Measurements from ENCODE around the gene BHLHE40. TPM values are rescaled to one million over a fixed set of nuclear protein-coding genes. Genes with fewer than 3 reads are reported as not detected.
"Not testable (repeated sequence)": the region's sequence is repeated elsewhere in the genome, so short reads cannot be mapped to it uniquely, and the experiment has no call there.

Gene BHLHE40
- total and polyA plus RNA-seq, 2 donors (not counting 3 experiments of a cell fraction or from before 2014, with no cell fraction given): 40.3 to 57.9 TPM

- Histone ChIP-seq H3K27ac (ENCODE audit: insufficient read depth, low read depth, low read length) (no peak overlapping the region), H3K4me1 (ENCODE audit: control insufficient read depth, extremely low read depth, insufficient read depth, low read length) (no peaks in the 10 kb centered on the region), H3K36me3 (ENCODE audit: control insufficient read depth in 2 of 2, extremely low read depth in 1 of 2, insufficient read depth in 2 of 2, low read length in 2 of 2) (no peaks in the 10 kb centered on the region), H2AFZ (ENCODE audit: low read depth, low read length) (no peak overlapping the region), H3K9me3 (replicated peaks; ENCODE audit: control insufficient read depth, insufficient read depth, low read length) (peaks cover 1% of the 10 kb centered on the region), H3K4me2 (ENCODE audit: insufficient read depth, low read length) (no peak overlapping the region), H3K9me1 (replicated peaks; ENCODE audit: control insufficient read depth, extremely low read depth, insufficient read depth, low read length) (no peaks in the 10 kb centered on the region), H3K27me3 (ENCODE audit: control insufficient read depth in 2 of 2, insufficient read depth in 2 of 2, low read length in 2 of 2) (no peaks in the 10 kb centered on the region), H3K9ac (replicated peaks; ENCODE audit: extremely low read depth, insufficient read depth, low read length) (no peak overlapping the region), H3K79me2 (ENCODE audit: control insufficient read depth, insufficient read depth, low read length) (no peaks in the 10 kb centered on the region), H4K20me1 (replicated peaks; ENCODE audit: control insufficient read depth, extremely low read depth, insufficient read depth, low read length) (no peaks in the 10 kb centered on the region), H3K4me3 (replicated peaks in 1 of 3; ENCODE audit: insufficient read depth in 1 of 3, low read depth in 1 of 3, low read length in 3 of 3) (no peak overlapping the region)
- POLR2A ChIA-PET: no interaction called here
- FAIRE-seq (no peak), DNase-seq (ENCODE audit: low read depth, low spot score) (no peak)
- CTCF ChIA-PET: interaction anchor here (0.9 to 1.1 kb wide), 2 partner anchors 9 to 12 kb away, joined by 3 read pairs; no protein-coding TSS in a partner anchor
- dilution Hi-C loops (cut with MboI; ENCODE audit: extremely low pct_ligation_motif_present, low sequenced_read_pairs) (no loop called here), intact Hi-C loops (cut with micrococcal nuclease) (no loop called here)
- TF ChIP-seq FOS (IDR thresholded peaks at IDR 0.05; ENCODE audit: borderline replicate concordance, insufficient read depth, low read length): peak; percentile 21
- TF ChIP-seq EZH2 (IDR thresholded peaks at IDR 0.05; ENCODE audit: borderline replicate concordance, low read depth, low read length, severe bottlenecking): no peak
- no TSS peak for BruUV-seq (replicated peaks)
Measured at GRCh38 chr3:4963669-4964570, 15.3 kb upstream of the BHLHE40 start.

- H3K36me3 ChIP-seq (ENCODE audit: control insufficient read depth in 2 of 2, extremely low read depth in 1 of 2, insufficient read depth in 2 of 2, low read length in 2 of 2); dilution Hi-C loops (cut with MboI; ENCODE audit: extremely low pct_ligation_motif_present, low sequenced_read_pairs); H3K4me3 ChIP-seq (replicated peaks in 1 of 3; ENCODE audit: insufficient read depth in 1 of 3, low read depth in 1 of 3, low read length in 3 of 3); H3K9me3 ChIP-seq (replicated peaks; ENCODE audit: control insufficient read depth, insufficient read depth, low read length); H3K27ac ChIP-seq (ENCODE audit: insufficient read depth, low read depth, low read length); POLR2A ChIA-PET; H2AFZ ChIP-seq (ENCODE audit: low read depth, low read length); H3K9ac ChIP-seq (replicated peaks; ENCODE audit: extremely low read depth, insufficient read depth, low read length); BruUV-seq (replicated peaks); H3K4me1 ChIP-seq (ENCODE audit: control insufficient read depth, extremely low read depth, insufficient read depth, low read length); H3K9me1 ChIP-seq (replicated peaks; ENCODE audit: control insufficient read depth, extremely low read depth, insufficient read depth, low read length); DNase-seq (ENCODE audit: low read depth, low spot score); intact Hi-C loops (cut with micrococcal nuclease); H3K79me2 ChIP-seq (ENCODE audit: control insufficient read depth, insufficient read depth, low read length); H3K4me2 ChIP-seq (ENCODE audit: insufficient read depth, low read length); FAIRE-seq; H3K27me3 ChIP-seq (ENCODE audit: control insufficient read depth in 2 of 2, insufficient read depth in 2 of 2, low read length in 2 of 2); H4K20me1 ChIP-seq (replicated peaks; ENCODE audit: control insufficient read depth, extremely low read depth, insufficient read depth, low read length): not testable (repeated sequence)
- CTCF ChIA-PET: interaction anchor here (1.4 kb wide), 1 partner anchor 10 kb away, joined by 4 read pairs; no protein-coding TSS in a partner anchor
Measured at GRCh38 chr3:4966006-4966405, 13.2 kb upstream of the BHLHE40 start.

GRCh38 chr3:4967683-4968082, 11.6 kb upstream of the BHLHE40 start:
- intact Hi-C loops (cut with micrococcal nuclease); H3K4me3 ChIP-seq (replicated peaks in 1 of 3; ENCODE audit: insufficient read depth in 1 of 3, low read depth in 1 of 3, low read length in 3 of 3); H3K4me2 ChIP-seq (ENCODE audit: insufficient read depth, low read length); H3K9me3 ChIP-seq (replicated peaks; ENCODE audit: control insufficient read depth, insufficient read depth, low read length); FAIRE-seq; H3K79me2 ChIP-seq (ENCODE audit: control insufficient read depth, insufficient read depth, low read length); BruUV-seq (replicated peaks); H3K36me3 ChIP-seq (ENCODE audit: control insufficient read depth in 2 of 2, extremely low read depth in 1 of 2, insufficient read depth in 2 of 2, low read length in 2 of 2); CTCF ChIA-PET; H3K9me1 ChIP-seq (replicated peaks; ENCODE audit: control insufficient read depth, extremely low read depth, insufficient read depth, low read length); H3K9ac ChIP-seq (replicated peaks; ENCODE audit: extremely low read depth, insufficient read depth, low read length); dilution Hi-C loops (cut with MboI; ENCODE audit: extremely low pct_ligation_motif_present, low sequenced_read_pairs); H3K27me3 ChIP-seq (ENCODE audit: control insufficient read depth in 2 of 2, insufficient read depth in 2 of 2, low read length in 2 of 2); H3K4me1 ChIP-seq (ENCODE audit: control insufficient read depth, extremely low read depth, insufficient read depth, low read length); H4K20me1 ChIP-seq (replicated peaks; ENCODE audit: control insufficient read depth, extremely low read depth, insufficient read depth, low read length); H2AFZ ChIP-seq (ENCODE audit: low read depth, low read length); H3K27ac ChIP-seq (ENCODE audit: insufficient read depth, low read depth, low read length); DNase-seq (ENCODE audit: low read depth, low spot score); POLR2A ChIA-PET: not testable (repeated sequence)

GRCh38 chr3:4971437-4971836, 7.8 kb upstream of the BHLHE40 start:
- H3K9ac ChIP-seq (replicated peaks; ENCODE audit: extremely low read depth, insufficient read depth, low read length); H3K9me3 ChIP-seq (replicated peaks; ENCODE audit: control insufficient read depth, insufficient read depth, low read length); CTCF ChIA-PET; H4K20me1 ChIP-seq (replicated peaks; ENCODE audit: control insufficient read depth, extremely low read depth, insufficient read depth, low read length); H3K27me3 ChIP-seq (ENCODE audit: control insufficient read depth in 2 of 2, insufficient read depth in 2 of 2, low read length in 2 of 2); H3K4me2 ChIP-seq (ENCODE audit: insufficient read depth, low read length); H3K9me1 ChIP-seq (replicated peaks; ENCODE audit: control insufficient read depth, extremely low read depth, insufficient read depth, low read length); POLR2A ChIA-PET; H2AFZ ChIP-seq (ENCODE audit: low read depth, low read length); DNase-seq (ENCODE audit: low read depth, low spot score); H3K4me3 ChIP-seq (replicated peaks in 1 of 3; ENCODE audit: insufficient read depth in 1 of 3, low read depth in 1 of 3, low read length in 3 of 3); dilution Hi-C loops (cut with MboI; ENCODE audit: extremely low pct_ligation_motif_present, low sequenced_read_pairs); H3K79me2 ChIP-seq (ENCODE audit: control insufficient read depth, insufficient read depth, low read length); H3K27ac ChIP-seq (ENCODE audit: insufficient read depth, low read depth, low read length); H3K36me3 ChIP-seq (ENCODE audit: control insufficient read depth in 2 of 2, extremely low read depth in 1 of 2, insufficient read depth in 2 of 2, low read length in 2 of 2); H3K4me1 ChIP-seq (ENCODE audit: control insufficient read depth, extremely low read depth, insufficient read depth, low read length); intact Hi-C loops (cut with micrococcal nuclease); FAIRE-seq; BruUV-seq (replicated peaks): not testable (repeated sequence)
